Skeletal muscle satellite cell (primary cell): ENCODE data around the gene MMD2.

ENCODE experiments used
- H3K27me3 ChIP-seq: 2 replicates; pipeline ENCODE4 v1.7.0; 2013; ENCODE audit warnings: low read length; ENCODE audit not compliant: control insufficient read depth, insufficient read depth
- H3K36me3 ChIP-seq: 2 replicates; pipeline ENCODE4 v1.7.0; 2013; ENCODE audit warnings: mild to moderate bottlenecking, control low read depth, low read length; ENCODE audit not compliant: insufficient read depth
- H3K4me1 ChIP-seq: 2 replicates; pipeline ENCODE4 v1.7.0; 2013; ENCODE audit warnings: low read length; ENCODE audit not compliant: control insufficient read depth, insufficient read depth
- H3K4me2 ChIP-seq: 2 replicates; pipeline ENCODE4 v1.7.0; 2013; ENCODE audit warnings: mild to moderate bottlenecking, low read length
- H3K4me3 ChIP-seq: 2 replicates; pipeline ENCODE4 v1.7.0; 2013; ENCODE audit warnings: low read length
- H3K9ac ChIP-seq: 2 replicates; pipeline ENCODE4 v1.7.0; 2013; ENCODE audit warnings: mild to moderate bottlenecking, low read depth, low read length, moderate library complexity
- H3K9me3 ChIP-seq: replicated peaks from 2 replicates; pipeline ENCODE4 v1.7.0; 2013; ENCODE audit warnings: mild to moderate bottlenecking, control low read depth, low read length

MMD2 gene

GRCh38 chr7:4878336-4879335, 80.4 kb downstream of the MMD2 start:
- peak overlapping the region; percentile 41 for H3K4me3 ChIP-seq
- no peak overlapping the region for H3K9ac ChIP-seq
- peaks cover 28% of the 10 kb centered on the region for H3K4me1 ChIP-seq
- no peaks in the 10 kb centered on the region for H3K9me3 ChIP-seq
- H3K36me3 ChIP-seq: no peaks in the 10 kb centered on the region
- H3K4me2 ChIP-seq: peak overlapping the region; percentile 66
- H3K27me3 ChIP-seq: peaks cover 11% of the 10 kb centered on the region

GRCh38 chr7:4876586-4876985, 82.4 kb downstream of the MMD2 start:
- Histone ChIP-seq H3K27me3 (peaks cover 11% of the 10 kb centered on the region), H3K36me3 (no peaks in the 10 kb centered on the region), H3K4me1 (peaks cover 11% of the 10 kb centered on the region), H3K9ac (no peak overlapping the region), H3K4me3 (no peak overlapping the region), H3K4me2 (no peak overlapping the region), H3K9me3 (no peaks in the 10 kb centered on the region)

- Histone ChIP-seq H3K9ac (no peak overlapping the region), H3K27me3 (peaks cover 11% of the 10 kb centered on the region), H3K9me3 (no peaks in the 10 kb centered on the region), H3K36me3 (no peaks in the 10 kb centered on the region), H3K4me2 (no peak overlapping the region), H3K4me1 (peaks cover 11% of the 10 kb centered on the region), H3K4me3 (no peak overlapping the region)
Measured at GRCh38 chr7:4875391-4875790, 83.6 kb downstream of the MMD2 start.

GRCh38 chr7:4873071-4873944, 85.7 kb downstream of the MMD2 start:
- no peak overlapping the region for H3K4me2 ChIP-seq
- H3K36me3 ChIP-seq: no peaks in the 10 kb centered on the region
- H3K9ac ChIP-seq: no peak overlapping the region
- no peaks in the 10 kb centered on the region for H3K27me3 ChIP-seq
- H3K4me3 ChIP-seq: no peak overlapping the region
- no peaks in the 10 kb centered on the region for H3K4me1 ChIP-seq
- peaks cover 1% of the 10 kb centered on the region for H3K9me3 ChIP-seq

GRCh38 chr7:4871930-4872675, 86.9 kb downstream of the MMD2 start:
- Histone ChIP-seq H3K9me3 (peaks cover 3% of the 10 kb centered on the region), H3K9ac (no peak overlapping the region), H3K36me3 (no peaks in the 10 kb centered on the region), H3K4me2 (no peak overlapping the region), H3K4me3 (no peak overlapping the region), H3K27me3 (no peaks in the 10 kb centered on the region), H3K4me1 (no peaks in the 10 kb centered on the region)

- no peak overlapping the region for H3K4me2 ChIP-seq
- no peaks in the 10 kb centered on the region for H3K36me3 ChIP-seq
- peaks cover 3% of the 10 kb centered on the region for H3K9me3 ChIP-seq
- no peak overlapping the region for H3K4me3 ChIP-seq
- H3K9ac ChIP-seq: no peak overlapping the region
- H3K4me1 ChIP-seq: no peaks in the 10 kb centered on the region
- no peaks in the 10 kb centered on the region for H3K27me3 ChIP-seq
Measured at GRCh38 chr7:4871056-4871680, 87.8 kb downstream of the MMD2 start.

GRCh38 chr7:4868493-4868892, 90.5 kb downstream of the MMD2 start:
- H3K9me3 ChIP-seq: peaks cover 3% of the 10 kb centered on the region
- H3K4me2 ChIP-seq: no peak overlapping the region
- H3K4me3 ChIP-seq: no peak overlapping the region
- no peak overlapping the region for H3K9ac ChIP-seq
- H3K4me1 ChIP-seq: no peaks in the 10 kb centered on the region
- H3K36me3 ChIP-seq: no peaks in the 10 kb centered on the region
- peaks cover 12% of the 10 kb centered on the region for H3K27me3 ChIP-seq

GRCh38 chr7:4866528-4867496, 92.2 kb downstream of the MMD2 start:
- peaks cover 20% of the 10 kb centered on the region for H3K27me3 ChIP-seq

GRCh38 chr7:4862156-4862555, 96.8 kb downstream of the MMD2 start:
- H3K4me3 ChIP-seq: peak overlapping the region; percentile 50
- H3K9me3 ChIP-seq: peaks cover 2% of the 10 kb centered on the region
- H3K9ac ChIP-seq: no peak overlapping the region
- H3K27me3 ChIP-seq: peaks cover 47% of the 10 kb centered on the region
- H3K4me1 ChIP-seq: no peaks in the 10 kb centered on the region
- no peaks in the 10 kb centered on the region for H3K36me3 ChIP-seq
- peak overlapping the region; percentile 48 for H3K4me2 ChIP-seq

More at GRCh38 chr7:4866528-4867496, 92.2 kb downstream of the MMD2 start:
- H3K9me3 ChIP-seq: peaks cover 3% of the 10 kb centered on the region
- no peaks in the 10 kb centered on the region for H3K36me3 ChIP-seq
- H3K4me2 ChIP-seq: no peak overlapping the region
- no peaks in the 10 kb centered on the region for H3K4me1 ChIP-seq
- no peak overlapping the region for H3K9ac ChIP-seq
- H3K4me3 ChIP-seq: no peak overlapping the region

GRCh38 chr7:4861673-4862072, 97.3 kb downstream of the MMD2 start, which contains the start of gene PAPOLB:
TSS of gene PAPOLB (minus strand) at chr7:4862030. CDS start at chr7:4861810, 220 bp downstream.
- H3K4me3 ChIP-seq: peak within 1 kb of the TSS; percentile 50
- H3K9ac ChIP-seq: peak within 1 kb of the TSS; percentile 7
- peak within 1 kb of the TSS; percentile 48 for H3K4me2 ChIP-seq
- H3K9me3 ChIP-seq: peaks cover 2% of the 10 kb centered on the region
- H3K36me3 ChIP-seq: no peaks in the 10 kb centered on the region
- peaks cover 47% of the 10 kb centered on the region for H3K27me3 ChIP-seq
- H3K4me1 ChIP-seq: no peaks in the 10 kb centered on the region
